K562 (cell line): ENCODE measurements around the gene NOTCH3. TPM values are rescaled to one million over a fixed set of nuclear protein-coding genes. Genes with fewer than 3 reads are reported as not detected.

Experiments used
- ATAC-seq: fragments of 200-7000 bp; cut with Tn5 transposase; 3 replicates; pipeline ENCODE4 v1.9.1; 2020; ENCODE audit warnings: moderate library complexity
- BruUV-seq: library from RNA; stranded (reverse); fragments of 400-500 nt; replicated peaks from 2 replicates; lab custom pipeline; 2021; lab: Mats Ljungman, UMichigan
- CTCF ChIA-PET: fragments of 300-600 bp; formaldehyde crosslinking; extraction: SDS; loops from one replicate; lab custom pipeline; 2021; ENCODE audit warnings: low intra/inter-chr PET ratio; lab: Yijun Ruan, JAX
- POLR2A ChIA-PET: fragments of 300-600, 350-650 bp; sonication (Branson Sonifier 250); formaldehyde crosslinking; extraction: SDS; loops from one replicate; lab custom pipeline; 2021; ENCODE audit warnings: antibody characterized with exemption, inconsistent platforms; lab: Yijun Ruan, JAX
- DNase-seq, 4 experiments: peaks; one replicate each; pipeline versions ENCODE4 v3.0.0 to v3.0.0-alpha.2; 2011 to 2018; ENCODE audit warnings: low spot score in 3 of 4, mixed read lengths in 3 of 4; ENCODE audit errors: extremely low read depth in 1 of 4
- FAIRE-seq: peaks from 2 replicates; lab custom pipeline; 2011; peaks lifted over from hg19 to GRCh38; lab: Jason Lieb, UNC
- H2AFZ ChIP-seq: 2 replicates; pipeline ENCODE4 v1.6.0; 2011; ENCODE audit warnings: low read depth, low read length, control low read depth, inconsistent platforms
- H3K27ac ChIP-seq: fragments of 200-600 bp; 3 replicates; pipeline ENCODE4 v1.8.0; 2011; ENCODE audit warnings: low read depth, mild to moderate bottlenecking, control low read depth, inconsistent platforms, low read length, moderate library complexity, mixed read lengths; ENCODE audit errors: extremely low read depth
- H3K27me3 ChIP-seq, 2 experiments: fragments of 300-600 bp in 1 of 2; 2 replicates in 1 of 2; 3 replicates in 1 of 2; pipeline versions ENCODE4 v1.6.0 to v1.8.0; 2011; ENCODE audit warnings: inconsistent platforms in 2 of 2, low read length in 2 of 2, mild to moderate bottlenecking in 1 of 2, mixed read lengths in 1 of 2, moderate library complexity in 1 of 2; ENCODE audit not compliant: control insufficient read depth in 2 of 2, insufficient read depth in 2 of 2
- H3K36me3 ChIP-seq: fragments of 300-600 bp; 3 replicates; pipeline ENCODE4 v1.8.0; 2011; ENCODE audit warnings: mild to moderate bottlenecking, low read length, inconsistent platforms; ENCODE audit not compliant: control insufficient read depth, insufficient read depth
- H3K4me1 ChIP-seq, 2 experiments: fragments of 200-600 bp in 1 of 2; replicated peaks in 1 of 2; 2 replicates in 1 of 2; 3 replicates in 1 of 2; pipeline versions ENCODE4 v1.5.1 to v1.8.0; 2011; ENCODE audit warnings: inconsistent platforms in 2 of 2, low read length in 2 of 2, mild to moderate bottlenecking in 1 of 2, mixed read lengths in 1 of 2, moderate library complexity in 1 of 2; ENCODE audit not compliant: control insufficient read depth in 2 of 2, insufficient read depth in 2 of 2
- H3K4me2 ChIP-seq: 2 replicates; pipeline ENCODE4 v1.6.1; 2011; ENCODE audit warnings: low read length, control low read depth, inconsistent platforms, mixed read lengths; ENCODE audit not compliant: insufficient read depth
- H3K4me3 ChIP-seq: fragments of 200-600 bp; sonication (generic), shearing (Covaris generic); 2 replicates; pipeline ENCODE4 v1.5.1; 2016; ENCODE audit warnings: control low read depth, inconsistent platforms
- H3K79me2 ChIP-seq: fragments of 200-600 bp; 3 replicates; pipeline ENCODE4 v1.8.0; 2011; ENCODE audit warnings: low read length, inconsistent platforms; ENCODE audit not compliant: control insufficient read depth, insufficient read depth
- H3K9ac ChIP-seq, 2 experiments: 2 replicates each; pipeline versions ENCODE4 v1.6.0 to v1.6.1; 2011; ENCODE audit warnings: low read depth in 2 of 2, low read length in 2 of 2, control low read depth in 1 of 2, inconsistent platforms in 1 of 2, mild to moderate bottlenecking in 1 of 2, mixed read lengths in 1 of 2; ENCODE audit not compliant: insufficient read depth in 1 of 2
- H3K9me1 ChIP-seq: one replicate; pipeline ENCODE4 v1.6.0; 2011; ENCODE audit warnings: inconsistent platforms, mild to moderate bottlenecking, low read length, moderate library complexity; ENCODE audit not compliant: control insufficient read depth, insufficient read depth
- H3K9me3 ChIP-seq: replicated peaks from 2 replicates; pipeline ENCODE4 v1.5.1; 2011; ENCODE audit warnings: low read depth, low read length, inconsistent platforms; ENCODE audit not compliant: control insufficient read depth, insufficient read depth
- H4K20me1 ChIP-seq: replicated peaks from 2 replicates; pipeline ENCODE4 v1.6.1; 2011; ENCODE audit warnings: low read length, inconsistent platforms, mixed read lengths; ENCODE audit not compliant: control insufficient read depth, insufficient read depth
- FOS ChIP-seq: IDR thresholded peaks from 3 replicates; pipeline ENCODE4 v1.6.1; 2011; ENCODE audit not compliant: insufficient read length; ENCODE audit errors: extremely low read depth
- NFYB ChIP-seq: IDR thresholded peaks from 2 replicates; pipeline ENCODE4 v1.6.1; 2011; ENCODE audit warnings: mild to moderate bottlenecking, moderate library complexity; ENCODE audit not compliant: insufficient read length; ENCODE audit errors: extremely low read depth
- RAD51 ChIP-seq: fragments of 450-650 bp; IDR thresholded peaks from 2 replicates; pipeline ENCODE4 v1.7.1; 2016; ENCODE audit warnings: low read depth, mild to moderate bottlenecking, borderline replicate concordance
- RBM25 ChIP-seq: fragments of 200-400 bp; formaldehyde crosslinking; IDR thresholded peaks from 2 replicates; pipeline ENCODE4 v1.6.1; 2018; ENCODE audit warnings: low read length, low read depth, moderate library complexity; ENCODE audit not compliant: severe bottlenecking
- SAFB2 ChIP-seq: fragments of 200-400 bp; formaldehyde crosslinking; IDR thresholded peaks from 2 replicates; pipeline ENCODE4 v1.6.1; 2018; ENCODE audit warnings: borderline replicate concordance, low read length, low read depth, moderate library complexity; ENCODE audit not compliant: severe bottlenecking
- WGBS: fragments of 100-300 bp; shearing (Covaris generic); methylation state at CpG from one replicate; pipeline ENCODE4 v1.1.6; 2016; ENCODE audit warnings: low coverage, mixed read lengths; ENCODE audit not compliant: insufficient coverage; ENCODE audit errors: missing lambda C conversion rate; 5-methylcytosine and 5-hydroxymethylcytosine counted together
- in situ Hi-C: fragments of 300-500 bp; cut with MboI; formaldehyde crosslinking; loops from 4 replicates; pipeline ENCODE4 v1.15.0; 2018; ENCODE audit warnings: inconsistent platforms, mixed read lengths
- intact Hi-C: fragments of 100-400 bp; cut with micrococcal nuclease; formaldehyde crosslinking; loops from 2 replicates; pipeline ENCODE4 v1.14.2; 2022
- polyA plus RNA-seq, 8 experiments: library from polyadenylated mRNA; depleted of rRNA in 4 of 8; stranded (reverse) in 5 of 8; unstranded in 3 of 8; fragments of >200 nt; fragmentation: Nextera tagmentation in 2 of 8; fragmentation: Illumina TruSeq in 1 of 8; extraction: Ambion mirVana in 2 of 8; extraction: Trizol in 1 of 8; gene quantifications; 2 replicates each; pipeline versions ENCODE4 v1.2.1 to v1.2.3, GENCODE V29; 2011 to 2014; ENCODE audit warnings: inconsistent platforms in 1 of 8, missing spikeins in 1 of 8
- total RNA-seq, 7 experiments: library from RNA; depleted of rRNA in 6 of 7; stranded (reverse); fragments of >200 nt in 6 of 7; fragmentation: Illumina TruSeq in 2 of 7; extraction: Trizol in 2 of 7; gene quantifications; 2 replicates each; pipeline versions ENCODE4 v1.2.1 to v1.2.3, GENCODE V29; 2011 to 2021; ENCODE audit warnings: low replicate concordance in 1 of 7
- TF ChIP-seq, protein P1 (sequence below): sonication (generic); formaldehyde crosslinking; IDR thresholded peaks from 2 replicates; pipeline ENCODE4 v1.9.0; 2022; ENCODE audit warnings: mild to moderate bottlenecking, missing genetic modification reagents
- TF ChIP-seq, protein P2 (sequence below): sonication (generic); formaldehyde crosslinking; IDR thresholded peaks from 2 replicates; pipeline ENCODE4 v1.5.0; 2020; ENCODE audit warnings: missing genetic modification reagents
- TF ChIP-seq, protein P3 (sequence below), 2 experiments: fragments of 200-800 bp in 1 of 2; sonication (Bioruptor generic) in 1 of 2; sonication (generic) in 1 of 2; formaldehyde crosslinking in 1 of 2; IDR thresholded peaks in 1 of 2; conservative IDR thresholded peaks in 1 of 2; 2 replicates each; pipeline versions ENCODE4 v1.5.0 to v1.6.1; 2016 to 2020; ENCODE audit warnings: missing compliant biosample characterization in 1 of 2, missing genetic modification characterization in 1 of 2, missing genetic modification reagents in 1 of 2

NOTCH3 gene
- total and polyA plus RNA-seq, 9 of the 15 experiments (the other 6 are each of a cell fraction or from before 2014, with no cell fraction given), result under 0.01 to 1.2 (median 0.16) TPM

DNA sequence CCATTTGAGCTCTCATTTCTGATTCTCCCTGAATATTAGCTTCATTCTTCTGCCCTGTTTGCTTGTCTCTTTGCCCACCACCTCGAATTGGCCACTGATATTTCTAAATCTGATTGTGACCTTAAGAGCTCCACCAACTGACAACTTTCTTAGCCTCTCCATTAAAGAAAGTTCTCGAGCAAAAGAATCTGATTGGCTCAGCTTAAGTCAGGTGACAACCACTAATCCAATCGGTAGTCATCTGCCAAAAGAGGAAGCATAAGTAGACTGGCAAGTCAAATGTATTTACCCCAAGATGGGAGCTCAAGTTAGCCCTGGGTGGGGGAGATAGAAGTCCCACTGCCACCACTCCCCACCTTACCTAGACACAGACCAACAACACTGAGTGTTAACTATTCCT, 41.5 kb downstream of the NOTCH3 start:
- H3K4me2 ChIP-seq, result no peak overlapping the region; the same call in 1 of the 2 replicates
- FAIRE-seq (no peak), ATAC-seq (peak; percentile 34; the same call in 1 of the 3 replicates)
- CTCF ChIA-PET, result interaction anchor here (0.6 kb wide), 1 partner anchor 392 kb away, joined by 3 read pairs; no protein-coding TSS in a partner anchor
- H3K9me1 ChIP-seq, result no peaks in the 10 kb centered on the region
- WGBS, result 0% methylated on average over 3 of the region's 3 CpGs
- peaks cover 0 to 11% of the 10 kb centered on the region in 2 experiments; a peak in 2 of 5 replicates for H3K4me1 ChIP-seq
- no peak overlapping the region for H3K9ac ChIP-seq
- no peak overlapping the region for H2AFZ ChIP-seq
- no peaks in the 10 kb centered on the region for H3K79me2 ChIP-seq
- TF ChIP-seq RAD51, result peak; percentile 63; the same call in 1 of the 2 replicates
- TF ChIP-seq, protein P1, sequence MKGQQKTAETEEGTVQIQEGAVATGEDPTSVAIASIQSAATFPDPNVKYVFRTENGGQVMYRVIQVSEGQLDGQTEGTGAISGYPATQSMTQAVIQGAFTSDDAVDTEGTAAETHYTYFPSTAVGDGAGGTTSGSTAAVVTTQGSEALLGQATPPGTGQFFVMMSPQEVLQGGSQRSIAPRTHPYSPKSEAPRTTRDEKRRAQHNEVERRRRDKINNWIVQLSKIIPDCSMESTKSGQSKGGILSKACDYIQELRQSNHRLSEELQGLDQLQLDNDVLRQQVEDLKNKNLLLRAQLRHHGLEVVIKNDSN (CRISPR knock-in tag), result peak; percentile 36
- peak; percentile 90 for TF ChIP-seq NFYB
- TF ChIP-seq, protein P2, sequence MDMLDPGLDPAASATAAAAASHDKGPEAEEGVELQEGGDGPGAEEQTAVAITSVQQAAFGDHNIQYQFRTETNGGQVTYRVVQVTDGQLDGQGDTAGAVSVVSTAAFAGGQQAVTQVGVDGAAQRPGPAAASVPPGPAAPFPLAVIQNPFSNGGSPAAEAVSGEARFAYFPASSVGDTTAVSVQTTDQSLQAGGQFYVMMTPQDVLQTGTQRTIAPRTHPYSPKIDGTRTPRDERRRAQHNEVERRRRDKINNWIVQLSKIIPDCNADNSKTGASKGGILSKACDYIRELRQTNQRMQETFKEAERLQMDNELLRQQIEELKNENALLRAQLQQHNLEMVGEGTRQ (CRISPR knock-in tag), result 0 out of 2 replicates have a peak, but pooled peaks have one; percentile 19
- peak; percentile 39 for TF ChIP-seq FOS
- TF ChIP-seq SAFB2, result no peak
- TF ChIP-seq, protein P3, sequence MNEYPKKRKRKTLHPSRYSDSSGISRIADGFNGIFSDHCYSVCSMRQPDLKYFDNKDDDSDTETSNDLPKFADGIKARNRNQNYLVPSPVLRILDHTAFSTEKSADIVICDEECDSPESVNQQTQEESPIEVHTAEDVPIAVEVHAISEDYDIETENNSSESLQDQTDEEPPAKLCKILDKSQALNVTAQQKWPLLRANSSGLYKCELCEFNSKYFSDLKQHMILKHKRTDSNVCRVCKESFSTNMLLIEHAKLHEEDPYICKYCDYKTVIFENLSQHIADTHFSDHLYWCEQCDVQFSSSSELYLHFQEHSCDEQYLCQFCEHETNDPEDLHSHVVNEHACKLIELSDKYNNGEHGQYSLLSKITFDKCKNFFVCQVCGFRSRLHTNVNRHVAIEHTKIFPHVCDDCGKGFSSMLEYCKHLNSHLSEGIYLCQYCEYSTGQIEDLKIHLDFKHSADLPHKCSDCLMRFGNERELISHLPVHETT (CRISPR knock-in tag; conservative IDR thresholded peaks at IDR 0.05 in 1 of 2, IDR thresholded peaks at IDR 0.05 in 1 of 2), result no peak
- peak; percentile 69 for TF ChIP-seq RBM25
- TF ChIP-seq, all 486 proteins: peak for 6
- Histone ChIP-seq H4K20me1 (no peaks in the 10 kb centered on the region), H3K4me3 (no peak overlapping the region), H3K9me3 (peaks cover 2% of the 10 kb centered on the region; the same call in 1 of the 2 replicates), H3K27me3 (no peaks in the 10 kb centered on the region), H3K27ac (no peak overlapping the region), H3K36me3 (no peaks in the 10 kb centered on the region)
- in situ Hi-C loops (no loop called here), intact Hi-C loops (loop anchor here (10.0 kb wide), 1 partner anchor 274 kb away; the partner anchor contains the start of gene OR7A17)
- DNase-seq, result peak in 2 of 4 experiments; percentile 14 to 36
- no TSS peak for BruUV-seq
- POLR2A ChIA-PET, result interaction anchor here (0.5 to 0.6 kb wide), 3 partner anchors 12 to 359 kb away, joined by 3 read pairs; partner anchors contain the start of genes OR7A5 and OR7C1
